Astrocyte (in vitro differentiated cells and primary cell): ENCODE measurements around the gene PI4KA. TPM values are rescaled to one million over a fixed set of nuclear protein-coding genes. Genes with fewer than 3 reads are reported as not detected.

Experiments used
- DNase-seq: peaks from one replicate; pipeline ENCODE4 v3.0.0-alpha.2; 2010; ENCODE audit warnings: low read depth
- FAIRE-seq: peaks from 2 replicates; lab custom pipeline; 2011; peaks lifted over from hg19 to GRCh38; lab: Jason Lieb, UNC
- H2AFZ ChIP-seq: 2 replicates; pipeline ENCODE4 v1.6.0; 2012; ENCODE audit warnings: low read depth, low read length, inconsistent platforms
- H3K27ac ChIP-seq: 2 replicates; pipeline ENCODE4 v1.5.1; 2011; ENCODE audit warnings: low read depth, low read length, inconsistent platforms
- H3K27me3 ChIP-seq: 2 replicates; pipeline ENCODE4 v1.6.0; 2011; ENCODE audit warnings: low read length, inconsistent platforms; ENCODE audit not compliant: insufficient read depth
- H3K36me3 ChIP-seq: 2 replicates; pipeline ENCODE4 v1.5.1; 2011; ENCODE audit warnings: low read length, inconsistent platforms; ENCODE audit not compliant: insufficient read depth
- H3K4me1 ChIP-seq: 2 replicates; pipeline ENCODE4 v1.5.1; 2011; ENCODE audit warnings: low read length, inconsistent platforms; ENCODE audit not compliant: insufficient read depth
- H3K4me2 ChIP-seq: 2 replicates; pipeline ENCODE4 v1.6.0; 2012; ENCODE audit warnings: low read length, inconsistent platforms
- H3K4me3 ChIP-seq: 2 replicates; pipeline ENCODE4 v1.5.1; 2011; ENCODE audit warnings: low read depth, mild to moderate bottlenecking, low read length, inconsistent platforms; ENCODE audit not compliant: insufficient read depth
- H3K79me2 ChIP-seq: 2 replicates; pipeline ENCODE4 v1.6.0; 2012; ENCODE audit warnings: mild to moderate bottlenecking, low read length, inconsistent platforms; ENCODE audit not compliant: insufficient read depth
- H3K9ac ChIP-seq: 2 replicates; pipeline ENCODE4 v1.6.0; 2012; ENCODE audit warnings: mild to moderate bottlenecking, low read length, inconsistent platforms
- H3K9me3 ChIP-seq: 2 replicates; pipeline ENCODE4 v1.5.1; 2012; ENCODE audit warnings: low read depth, mild to moderate bottlenecking, low read length, inconsistent platforms; ENCODE audit not compliant: insufficient read depth
- H4K20me1 ChIP-seq: 2 replicates; pipeline ENCODE4 v1.6.0; 2012; ENCODE audit warnings: low read length, inconsistent platforms; ENCODE audit not compliant: insufficient read depth
- H3K27ac Mint-ChIP-seq: one replicate; pipeline ENCODE4 v1.8.0; 2021; ENCODE audit warnings: mild to moderate bottlenecking, mixed read lengths; ENCODE audit not compliant: unreplicated experiment
- H3K27me3 Mint-ChIP-seq: one replicate; pipeline ENCODE4 v1.8.0; 2021; ENCODE audit warnings: low read depth, mixed read lengths; ENCODE audit not compliant: unreplicated experiment
- H3K36me3 Mint-ChIP-seq: one replicate; pipeline ENCODE4 v1.8.0; 2021; ENCODE audit warnings: low read depth, mixed read lengths; ENCODE audit not compliant: unreplicated experiment
- H3K4me1 Mint-ChIP-seq: one replicate; pipeline ENCODE4 v1.8.0; 2021; ENCODE audit warnings: low read depth, mixed read lengths; ENCODE audit not compliant: unreplicated experiment
- H3K4me3 Mint-ChIP-seq: one replicate; pipeline ENCODE4 v1.8.0; 2021; ENCODE audit warnings: mild to moderate bottlenecking, moderate library complexity, mixed read lengths; ENCODE audit not compliant: unreplicated experiment
- H3K9me3 Mint-ChIP-seq: one replicate; pipeline ENCODE4 v1.8.0; 2021; ENCODE audit warnings: mild to moderate bottlenecking, mixed read lengths; ENCODE audit not compliant: unreplicated experiment
- CTCF ChIP-seq: IDR thresholded peaks from 2 replicates; pipeline ENCODE4 v1.5.1; 2011; ENCODE audit warnings: low read depth, mild to moderate bottlenecking, inconsistent platforms, low read length, moderate library complexity; ENCODE audit not compliant: insufficient read depth
- EZH2 ChIP-seq: IDR thresholded peaks from 2 replicates; pipeline ENCODE4 v1.6.1; 2012; ENCODE audit warnings: mild to moderate bottlenecking, low read length, inconsistent platforms; ENCODE audit not compliant: insufficient read depth
- total RNA-seq: library from RNA; stranded (reverse); gene quantifications from 2 replicates; pipeline ENCODE4 v1.2.1, GENCODE V29; 2021

Gene PI4KA
- total RNA-seq, 1 donor from 2014 or later = 35.9 TPM

- Histone ChIP-seq H4K20me1 (no peaks in the 10 kb centered on the region), H3K9ac (no peak overlapping the region), H3K4me3 (no peak overlapping the region), H3K27me3 (no peaks in the 10 kb centered on the region), H3K27ac (no peak overlapping the region), H3K79me2 (no peaks in the 10 kb centered on the region), H3K36me3 (peaks cover 3% of the 10 kb centered on the region), H2AFZ (no peak overlapping the region), H3K4me1 (no peaks in the 10 kb centered on the region), H3K9me3 (no peaks in the 10 kb centered on the region), H3K4me2 (no peak overlapping the region)
- no peak for TF ChIP-seq EZH2
- Mint-ChIP-seq H3K4me1 (no peaks in the 10 kb centered on the region), H3K36me3 (peaks cover 10% of the 10 kb centered on the region), H3K4me3 (no peak overlapping the region), H3K27ac (peak overlapping the region; percentile 28), H3K27me3 (no peaks in the 10 kb centered on the region), H3K9me3 (no peaks in the 10 kb centered on the region)
- no peak for FAIRE-seq
- DNase-seq = no peak
These were observed 131.2 kb downstream of the PI4KA start for GRCh38 chr22:20727118-20728015.

GRCh38 chr22:20725987-20726558 lies 132.5 kb downstream of the PI4KA start:
- Histone ChIP-seq H3K79me2 (no peaks in the 10 kb centered on the region), H3K4me1 (no peaks in the 10 kb centered on the region), H3K9me3 (no peaks in the 10 kb centered on the region), H3K4me3 (no peak overlapping the region), H3K4me2 (no peak overlapping the region), H4K20me1 (no peaks in the 10 kb centered on the region), H2AFZ (no peak overlapping the region), H3K27me3 (no peaks in the 10 kb centered on the region), H3K9ac (no peak overlapping the region), H3K36me3 (peaks cover 3% of the 10 kb centered on the region), H3K27ac (no peak overlapping the region)
- Mint-ChIP-seq H3K27me3 (no peaks in the 10 kb centered on the region), H3K9me3 (no peaks in the 10 kb centered on the region), H3K4me1 (no peaks in the 10 kb centered on the region), H3K4me3 (no peak overlapping the region), H3K36me3 (peaks cover 16% of the 10 kb centered on the region), H3K27ac (no peak overlapping the region)
- peak; percentile 22 for DNase-seq
- no peak for TF ChIP-seq CTCF
- no peak for TF ChIP-seq EZH2
- FAIRE-seq = no peak

GRCh38 chr22:20724676-20725454 lies 133.7 kb downstream of the PI4KA start:
- Histone ChIP-seq H3K79me2 (no peaks in the 10 kb centered on the region), H3K9me3 (no peaks in the 10 kb centered on the region), H3K9ac (no peak overlapping the region), H2AFZ (no peak overlapping the region), H4K20me1 (no peaks in the 10 kb centered on the region), H3K4me3 (no peak overlapping the region), H3K27me3 (no peaks in the 10 kb centered on the region), H3K27ac (no peak overlapping the region), H3K4me2 (no peak overlapping the region), H3K36me3 (peaks cover 3% of the 10 kb centered on the region), H3K4me1 (no peaks in the 10 kb centered on the region)
- no peak for TF ChIP-seq CTCF
- TF ChIP-seq EZH2 = no peak
- Mint-ChIP-seq H3K27ac (no peak overlapping the region), H3K4me1 (no peaks in the 10 kb centered on the region), H3K4me3 (no peak overlapping the region), H3K9me3 (no peaks in the 10 kb centered on the region), H3K36me3 (peaks cover 19% of the 10 kb centered on the region), H3K27me3 (no peaks in the 10 kb centered on the region)
- FAIRE-seq (no peak), DNase-seq (no peak)
